ENCODE measurements around the gene FAR2.
"Not testable (repeated sequence)": the region's sequence is repeated elsewhere in the genome, so short reads cannot be mapped to it uniquely, and the experiment has no call there.

FAR2 gene

DNA sequence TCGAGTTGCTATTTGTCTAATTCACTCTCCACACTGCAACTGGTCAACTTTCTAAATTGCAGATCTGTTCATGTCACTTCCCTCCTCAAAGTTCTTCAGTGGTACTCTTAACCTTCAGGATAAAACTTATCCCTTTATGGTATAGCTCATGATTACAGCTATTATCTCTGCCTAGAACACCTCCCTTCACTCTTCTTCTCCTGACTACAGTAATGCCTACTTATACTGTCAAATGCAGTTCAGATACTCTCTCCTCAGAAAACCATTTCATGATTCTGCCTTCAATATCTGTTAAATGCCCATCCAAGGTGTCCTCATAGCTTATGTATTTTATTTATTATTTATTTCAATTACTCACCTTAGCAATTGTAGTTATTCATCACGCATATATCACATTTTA, 85.5 kb downstream of the FAR2 start:
- DNase-seq (ENCODE audit: low read depth, low spot score), result no peak

- no peak for DNase-seq (ENCODE audit: low read depth, low spot score)
These were observed 86.0 kb downstream of the FAR2 start for GRCh38 chr12:29234965-29235626.

GRCh38 chr12:29238822-29239291, 89.8 kb downstream of the FAR2 start:
- no peak for DNase-seq (ENCODE audit: low read depth, low spot score)

- DNase-seq (ENCODE audit: low read depth, low spot score), result no peak
These were observed 90.3 kb downstream of the FAR2 start for GRCh38 chr12:29239336-29239735.

- no peak for DNase-seq (ENCODE audit: low read depth, low spot score)
These were observed 91.4 kb downstream of the FAR2 start for GRCh38 chr12:29240441-29240840.

GRCh38 chr12:29241821-29242591, 92.9 kb downstream of the FAR2 start:
- no peak for DNase-seq (ENCODE audit: low read depth, low spot score)

- no peak for DNase-seq (ENCODE audit: low read depth, low spot score)
These were observed 93.9 kb downstream of the FAR2 start for GRCh38 chr12:29242921-29243431.

- no peak for DNase-seq (ENCODE audit: low read depth, low spot score)
These were observed 95.2 kb downstream of the FAR2 start for GRCh38 chr12:29244159-29244765.

GRCh38 chr12:29245246-29245645, 96.2 kb downstream of the FAR2 start:
- no peak for DNase-seq (ENCODE audit: low read depth, low spot score)

DNA sequence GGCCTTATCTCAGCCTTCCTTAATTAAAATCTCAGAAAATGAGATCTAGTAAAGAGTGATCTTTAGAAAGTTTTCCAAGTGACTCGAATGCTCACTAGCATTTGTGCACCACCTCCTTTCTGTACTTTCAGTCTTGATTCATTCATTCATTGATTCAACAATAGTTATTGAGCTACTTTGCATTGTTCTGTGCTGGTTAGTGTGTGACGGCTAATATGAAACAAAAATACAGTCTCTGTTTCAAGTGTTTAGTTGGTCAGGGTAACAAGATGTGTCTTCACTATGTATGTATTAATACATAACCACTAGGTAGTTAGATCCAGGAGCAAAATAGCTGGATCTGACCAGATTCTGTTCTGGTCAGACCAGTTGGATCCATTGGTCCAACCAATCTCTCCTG, 100.9 kb downstream of the FAR2 start:
- DNase-seq (ENCODE audit: low read depth, low spot score), result no peak

GRCh38 chr12:29253906-29254625, 105.0 kb downstream of the FAR2 start:
- DNase-seq (ENCODE audit: low read depth, low spot score), result no peak

- DNase-seq (ENCODE audit: low read depth, low spot score), result no peak
These were observed 106.0 kb downstream of the FAR2 start for GRCh38 chr12:29255042-29255441.

GRCh38 chr12:29256598-29256997, 107.5 kb downstream of the FAR2 start:
- DNase-seq (ENCODE audit: low read depth, low spot score), result no peak

DNA sequence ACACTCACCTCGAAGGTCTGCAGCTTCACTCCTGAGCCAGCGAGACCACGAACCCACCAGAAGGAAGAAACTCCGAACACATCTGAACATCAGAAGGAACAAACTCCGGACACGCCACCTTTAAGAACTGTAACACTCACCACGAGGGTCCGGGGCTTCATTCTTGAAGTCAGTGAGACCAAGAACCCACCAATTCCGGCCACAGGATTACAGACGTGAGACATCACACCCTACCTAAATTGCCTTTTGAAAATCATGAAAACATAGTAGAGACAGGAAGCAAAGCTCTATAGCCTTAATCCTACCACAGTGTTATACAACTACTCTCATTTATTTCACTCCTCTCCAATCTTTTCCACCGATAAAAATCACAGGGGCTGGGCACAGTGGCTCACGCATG, 108.6 kb downstream of the FAR2 start:
- not testable (repeated sequence) for DNase-seq (ENCODE audit: low read depth, low spot score)

- DNase-seq (ENCODE audit: low read depth, low spot score), result no peak
These were observed 115.3 kb downstream of the FAR2 start for GRCh38 chr12:29264424-29264823.

DNA sequence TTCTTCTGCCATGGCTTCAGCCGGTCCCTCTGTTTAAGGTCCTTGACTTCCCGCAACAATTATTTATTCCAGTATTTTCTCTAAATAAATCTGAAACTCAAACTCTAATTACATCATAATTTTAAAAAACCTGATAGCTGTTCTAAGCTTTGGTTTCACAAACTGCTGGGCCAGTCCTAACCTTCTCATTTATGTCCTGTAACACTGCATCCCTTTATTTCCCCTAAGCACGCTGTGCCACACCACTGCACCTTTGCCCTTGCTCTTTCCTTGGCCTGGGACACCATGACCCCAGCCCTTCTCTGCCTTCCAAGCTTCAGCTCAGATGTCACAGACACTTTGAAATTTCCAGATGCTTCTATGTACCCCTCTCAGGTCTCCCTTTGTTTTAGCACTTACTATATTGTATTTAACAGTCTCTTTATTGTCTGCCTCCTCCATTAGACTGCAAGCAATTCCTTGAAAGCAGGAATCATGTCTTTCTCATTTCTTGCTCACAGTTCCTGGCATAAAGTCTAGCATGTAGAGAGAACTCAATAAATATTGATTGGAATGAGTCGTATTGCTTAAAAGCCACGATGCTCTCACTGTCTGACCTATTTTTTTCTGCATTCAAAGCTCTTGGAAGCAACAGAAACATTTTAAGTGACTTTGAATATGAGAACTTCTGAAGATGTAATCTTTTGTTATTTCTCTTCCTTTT, 120.8 kb downstream of the FAR2 start:
- DNase-seq (ENCODE audit: low read depth, low spot score), result no peak

DNA sequence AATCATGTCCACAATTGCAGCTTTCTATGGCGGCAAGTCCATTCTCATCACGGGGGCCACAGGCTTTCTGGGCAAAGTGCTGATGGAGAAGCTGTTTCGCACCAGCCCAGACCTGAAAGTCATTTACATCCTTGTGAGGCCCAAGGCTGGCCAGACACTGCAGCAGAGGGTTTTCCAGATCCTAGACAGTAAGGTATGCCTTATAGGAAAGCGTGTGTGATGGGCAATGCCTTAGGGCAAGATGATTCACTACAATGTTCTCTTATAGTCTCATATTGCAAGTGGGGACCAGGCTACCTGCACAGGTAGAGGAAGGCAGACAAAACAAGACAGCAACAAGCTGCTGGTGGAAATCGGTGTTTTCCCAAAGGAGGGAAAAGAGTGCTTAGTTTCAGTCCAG, 121.4 kb downstream of the FAR2 start:
- DNase-seq (ENCODE audit: low read depth, low spot score), result no peak

DNA sequence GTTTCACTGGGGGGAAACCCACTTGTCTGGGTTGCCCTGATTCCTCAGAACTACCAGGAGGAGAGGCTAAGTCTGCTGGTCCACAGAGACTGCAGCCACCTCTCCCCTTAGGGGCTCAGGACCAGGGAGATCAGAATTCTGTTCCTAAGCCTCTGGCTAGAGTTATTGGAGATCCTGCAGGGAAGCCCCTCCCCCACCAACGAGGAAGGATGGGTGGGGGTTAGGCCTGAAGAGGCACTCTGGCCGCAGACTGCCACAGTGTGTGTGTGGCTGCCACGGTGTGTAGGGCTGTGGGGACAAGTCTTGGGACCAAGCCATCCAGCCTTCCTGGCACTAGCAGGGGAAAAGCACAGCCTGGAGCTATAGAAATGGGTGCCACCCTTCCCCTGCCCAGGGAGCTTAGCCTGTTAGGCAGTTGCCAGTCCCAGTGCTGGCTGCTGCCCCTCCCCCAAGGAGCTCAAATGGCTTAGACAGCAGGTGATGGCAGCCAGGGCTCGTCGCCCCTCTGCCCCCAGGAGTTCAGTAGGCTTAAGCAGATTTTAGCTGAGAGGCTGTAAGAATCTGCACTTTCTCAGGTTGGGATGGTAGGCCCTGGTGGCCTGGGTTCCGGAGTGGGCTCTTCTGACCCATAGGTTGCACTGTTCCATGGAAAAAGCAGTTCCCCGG, 124.2 kb downstream of the FAR2 start:
- no peak for DNase-seq (ENCODE audit: low read depth, low spot score)

GRCh38 chr12:29275834-29276233, 126.8 kb downstream of the FAR2 start:
- DNase-seq (ENCODE audit: low read depth, low spot score), result no peak

GRCh38 chr12:29277231-29277630, 128.2 kb downstream of the FAR2 start:
- no peak for DNase-seq (ENCODE audit: low read depth, low spot score)
